GM21423 (cell line): ENCODE measurements around the gene ZNF326.
A peak's percentile ranks its signal among the peaks of the same experiment; 100 is the strongest.
"Not testable (repeated sequence)": the region's sequence is repeated elsewhere in the genome, so short reads cannot be mapped to it uniquely, and the experiment has no call there.

Experiments
- ATAC-seq: cut with Tn5 transposase; IDR thresholded peaks from one replicate; pipeline ENCODE4 v1.9.1; 2021; ENCODE audit warnings: mild to moderate bottlenecking, moderate library complexity; ENCODE audit not compliant: unreplicated experiment

ZNF326 gene

GRCh38 chr1:89995598-89996449 is 914 bp downstream of the ZNF326 start:
- no peak for ATAC-seq

GRCh38 chr1:89996450-89997110 is 1.7 kb downstream of the ZNF326 start:
- ATAC-seq, result no peak

- not testable (repeated sequence) for ATAC-seq
Observed at GRCh38 chr1:89997152-89997551, 2.2 kb downstream of the ZNF326 start.

- no peak for ATAC-seq
Observed at GRCh38 chr1:89998306-89998705, 3.4 kb downstream of the ZNF326 start.

- ATAC-seq, result no peak
Observed at GRCh38 chr1:89999208-89999607, 4.3 kb downstream of the ZNF326 start.

- ATAC-seq, result no peak
Observed at GRCh38 chr1:89999628-90000027, 4.7 kb downstream of the ZNF326 start.

GRCh38 chr1:90000934-90001676 is 6.2 kb downstream of the ZNF326 start:
- ATAC-seq, result peak; percentile 47

GRCh38 chr1:90007979-90008404 is 13.1 kb downstream of the ZNF326 start:
- no peak for ATAC-seq

GRCh38 chr1:90012300-90012699 is 17.4 kb downstream of the ZNF326 start:
- ATAC-seq, result no peak

GRCh38 chr1:90023691-90024090 is 28.8 kb downstream of the ZNF326 start:
- no peak for ATAC-seq

GRCh38 chr1:90027281-90027680 is 32.4 kb downstream of the ZNF326 start:
- no peak for ATAC-seq

- no peak for ATAC-seq
Observed at GRCh38 chr1:90039652-90040051, 44.7 kb downstream of the ZNF326 start.

- ATAC-seq, result no peak
Observed at GRCh38 chr1:90043586-90043985, 48.7 kb downstream of the ZNF326 start.

- ATAC-seq, result no peak
Observed at GRCh38 chr1:90044346-90044745, 49.4 kb downstream of the ZNF326 start.

- no peak for ATAC-seq
Observed at GRCh38 chr1:90045853-90046563, 51.1 kb downstream of the ZNF326 start.

GRCh38 chr1:90046635-90047034 is 51.7 kb downstream of the ZNF326 start:
- ATAC-seq, result peak; percentile 63

- ATAC-seq, result no peak
Observed at GRCh38 chr1:90048043-90048442, 53.1 kb downstream of the ZNF326 start.

- ATAC-seq, result not testable (repeated sequence)
Observed at GRCh38 chr1:90062700-90063643, 68.1 kb downstream of the ZNF326 start.

GRCh38 chr1:90064109-90064508 is 69.2 kb downstream of the ZNF326 start:
- not testable (repeated sequence) for ATAC-seq
